GM21825 (cell line): ENCODE data around the gene STN1.

Experiments used
- ATAC-seq: cut with Tn5 transposase; IDR thresholded peaks from one replicate; pipeline ENCODE4 v1.9.1; 2021; ENCODE audit warnings: mild to moderate bottlenecking, moderate library complexity; ENCODE audit not compliant: unreplicated experiment

Gene STN1, protein sequence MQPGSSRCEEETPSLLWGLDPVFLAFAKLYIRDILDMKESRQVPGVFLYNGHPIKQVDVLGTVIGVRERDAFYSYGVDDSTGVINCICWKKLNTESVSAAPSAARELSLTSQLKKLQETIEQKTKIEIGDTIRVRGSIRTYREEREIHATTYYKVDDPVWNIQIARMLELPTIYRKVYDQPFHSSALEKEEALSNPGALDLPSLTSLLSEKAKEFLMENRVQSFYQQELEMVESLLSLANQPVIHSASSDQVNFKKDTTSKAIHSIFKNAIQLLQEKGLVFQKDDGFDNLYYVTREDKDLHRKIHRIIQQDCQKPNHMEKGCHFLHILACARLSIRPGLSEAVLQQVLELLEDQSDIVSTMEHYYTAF

DNA sequence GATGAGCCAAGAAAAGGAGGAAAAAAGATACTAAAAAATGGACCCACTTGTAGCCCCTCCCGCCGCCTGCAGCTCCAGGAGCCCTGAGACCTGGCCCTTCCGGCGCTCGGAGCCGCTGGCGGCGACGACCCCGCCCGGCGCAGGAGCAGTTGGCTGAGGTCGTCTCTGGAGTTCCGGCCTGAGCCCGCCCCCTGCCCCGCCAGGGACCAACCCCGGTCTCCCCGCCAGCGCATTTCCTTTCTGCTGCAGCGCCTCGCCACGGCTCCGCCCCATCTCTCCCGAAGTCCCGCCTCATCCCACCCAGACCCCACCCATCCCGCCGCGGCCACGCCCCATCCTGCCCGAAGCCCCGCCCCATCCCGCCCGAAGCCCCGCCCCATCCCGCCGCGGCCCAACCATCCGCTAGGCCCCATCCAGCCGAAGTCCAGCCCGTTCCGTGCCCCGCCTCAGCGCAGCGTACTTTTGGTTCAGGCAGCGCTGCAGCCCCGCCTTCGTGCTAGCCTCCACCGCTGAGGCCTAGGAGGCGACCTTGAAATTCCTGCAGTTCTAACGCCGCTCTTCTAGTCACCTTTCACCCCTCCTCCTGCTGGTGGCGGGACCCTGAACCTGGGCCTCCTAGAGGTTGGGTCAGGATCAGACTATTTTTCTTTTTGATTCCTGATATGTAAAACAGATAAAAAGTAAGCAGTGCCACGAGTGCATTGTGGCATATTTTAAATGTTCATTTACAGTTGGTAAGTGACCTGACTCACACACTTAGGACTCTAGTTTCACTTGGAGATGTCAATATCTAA is at the start of gene STN1:
STN1 (minus strand) TSS at position 132 of the 794 bp plus-strand sequence. CDS start 590 bp downstream, outside the sequence.
- peak; percentile 92 for ATAC-seq

DNA sequence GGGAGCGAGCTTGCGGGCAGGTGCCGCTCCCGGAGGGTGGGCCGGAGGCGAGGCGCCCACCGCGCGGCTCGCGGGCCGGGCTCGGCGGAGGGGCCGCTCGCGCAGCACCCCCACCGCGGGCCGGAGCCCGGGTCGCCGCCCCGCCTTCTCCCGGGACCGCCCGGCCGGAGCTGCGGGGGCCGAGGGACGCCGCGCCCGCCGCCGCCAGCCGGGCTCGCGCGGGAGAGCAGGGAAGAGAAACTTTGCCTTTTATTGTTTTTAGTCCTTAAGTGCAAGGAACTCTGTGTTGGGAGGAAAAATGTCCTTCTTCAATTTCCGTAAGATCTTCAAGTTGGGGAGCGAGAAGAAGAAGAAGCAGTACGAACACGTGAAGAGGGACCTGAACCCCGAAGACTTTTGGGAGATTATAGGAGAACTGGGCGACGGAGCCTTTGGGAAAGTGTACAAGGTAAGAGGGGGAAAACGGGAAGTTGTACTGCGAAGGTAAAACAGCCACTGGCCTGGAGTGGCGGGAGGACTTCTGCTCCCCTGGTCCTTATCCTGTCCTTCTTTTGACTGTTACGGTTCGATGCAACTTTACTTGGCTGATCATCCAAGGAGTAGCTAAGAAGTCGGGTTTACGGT is 49.6 kb upstream of the STN1 start:
- peak; percentile 41 for ATAC-seq

GRCh38 chr10:103966671-103967447 is 48.9 kb upstream of the STN1 start, which contains the start of gene SLK:
TSS of gene SLK (plus strand) at chr10:103967140. CDS start at chr10:103967746, 606 bp downstream.
- peak; percentile 86 for ATAC-seq

DNA sequence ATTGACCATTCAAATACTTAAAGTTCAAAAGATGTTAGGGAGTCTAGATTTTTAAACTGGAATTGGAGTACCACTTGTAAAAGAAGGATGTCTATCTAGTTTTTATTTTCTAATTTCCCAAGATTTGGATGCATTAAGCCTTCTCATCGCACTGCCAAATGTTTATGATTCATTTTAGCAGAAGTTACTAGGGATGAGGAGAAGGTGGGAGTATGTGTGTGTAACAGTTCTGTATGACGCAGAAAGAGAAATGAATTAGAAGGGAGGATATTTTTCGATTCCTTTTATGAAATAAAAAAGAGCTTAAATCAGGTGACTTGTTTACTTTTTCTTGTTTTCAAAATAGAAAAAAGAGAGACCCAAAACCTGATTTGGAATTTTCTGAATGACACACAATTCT is 42.1 kb upstream of the STN1 start:
- ATAC-seq, result no peak

- ATAC-seq, result no peak
Observed at GRCh38 chr10:103958996-103959395, 41.0 kb upstream of the STN1 start.

DNA sequence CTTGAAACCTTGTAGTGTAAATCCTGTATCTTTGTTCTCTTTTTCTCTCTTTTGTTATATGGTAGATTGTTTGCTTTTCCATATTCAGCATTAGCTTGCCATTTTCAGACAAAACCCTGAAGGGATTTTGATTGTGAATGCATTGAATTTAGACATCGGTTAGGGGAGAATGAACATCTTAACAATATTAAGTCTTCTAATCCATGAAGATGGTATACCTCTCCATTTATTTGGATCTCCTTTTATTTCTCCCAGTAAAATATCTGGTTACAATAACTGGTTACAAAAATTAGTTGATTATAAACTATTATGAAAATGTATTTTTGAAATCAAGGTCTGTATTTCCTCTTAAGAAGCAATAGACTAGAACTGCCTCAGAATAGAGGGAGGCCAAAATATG is 36.6 kb upstream of the STN1 start:
- no peak for ATAC-seq

- no peak for ATAC-seq
Observed at GRCh38 chr10:103951942-103952341, 34.0 kb upstream of the STN1 start.

DNA sequence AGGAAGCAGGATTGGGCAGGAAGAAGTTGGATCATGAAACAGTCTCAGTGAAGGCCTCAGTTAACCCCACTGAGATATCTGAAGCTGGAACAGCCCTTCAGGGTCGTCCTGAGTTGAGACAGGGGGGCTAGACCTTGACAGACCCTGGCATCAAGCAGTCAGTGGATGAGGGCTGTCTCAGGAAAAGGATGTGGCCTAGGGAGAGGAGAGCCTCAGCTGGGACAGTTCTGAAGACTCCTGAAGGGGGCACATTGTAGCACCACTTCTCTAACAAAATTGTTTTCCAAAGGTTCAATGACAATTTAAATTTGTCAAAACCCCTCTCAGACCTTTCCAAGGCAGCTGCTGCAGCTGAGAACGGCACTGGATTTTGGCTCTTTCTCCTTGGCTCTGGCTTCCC is 33.2 kb upstream of the STN1 start:
- no peak for ATAC-seq

DNA sequence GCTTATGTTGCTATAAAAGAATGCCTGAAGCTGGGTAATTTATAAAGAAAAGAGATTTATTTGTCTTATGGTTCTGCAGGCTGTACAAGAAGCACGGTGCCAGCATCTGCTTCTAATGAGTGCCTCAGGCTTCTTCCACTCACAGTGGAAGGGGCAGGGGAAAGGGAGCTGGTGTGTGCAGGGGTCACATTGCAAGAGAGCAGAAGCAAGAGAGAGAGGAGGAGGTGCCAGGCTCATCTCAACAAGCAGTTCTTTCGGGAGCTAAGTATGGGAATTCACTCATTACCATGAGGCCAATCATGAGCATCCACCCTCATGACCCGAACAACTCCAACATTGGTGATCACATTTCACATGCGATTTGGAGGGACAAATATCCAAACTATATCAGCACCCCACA is 31.7 kb upstream of the STN1 start:
- no peak for ATAC-seq

GRCh38 chr10:103947799-103948516 is 30.0 kb upstream of the STN1 start:
- no peak for ATAC-seq

DNA sequence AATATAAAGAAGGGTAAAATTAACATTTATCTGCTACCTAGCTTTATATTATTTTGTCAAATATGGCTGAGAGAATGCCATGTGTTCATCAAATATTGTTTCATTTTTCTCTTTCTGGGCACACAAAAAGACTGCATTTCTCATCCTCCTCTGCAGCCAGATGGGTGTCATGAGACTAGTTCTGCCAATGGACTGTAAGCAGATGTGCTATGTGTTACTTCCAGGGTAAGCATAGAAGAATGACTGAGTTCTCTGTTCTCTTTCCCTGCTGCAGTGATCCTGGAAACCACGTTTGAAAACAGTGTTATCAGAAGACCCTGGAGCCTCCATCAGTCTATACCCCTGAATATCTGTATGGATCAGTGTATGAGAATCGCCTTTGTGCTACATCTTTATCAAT is 24.9 kb upstream of the STN1 start:
- no peak for ATAC-seq

GRCh38 chr10:103941801-103942200 is 23.8 kb upstream of the STN1 start:
- no peak for ATAC-seq

- no peak for ATAC-seq
Observed at GRCh38 chr10:103939522-103939921, 21.5 kb upstream of the STN1 start.

DNA sequence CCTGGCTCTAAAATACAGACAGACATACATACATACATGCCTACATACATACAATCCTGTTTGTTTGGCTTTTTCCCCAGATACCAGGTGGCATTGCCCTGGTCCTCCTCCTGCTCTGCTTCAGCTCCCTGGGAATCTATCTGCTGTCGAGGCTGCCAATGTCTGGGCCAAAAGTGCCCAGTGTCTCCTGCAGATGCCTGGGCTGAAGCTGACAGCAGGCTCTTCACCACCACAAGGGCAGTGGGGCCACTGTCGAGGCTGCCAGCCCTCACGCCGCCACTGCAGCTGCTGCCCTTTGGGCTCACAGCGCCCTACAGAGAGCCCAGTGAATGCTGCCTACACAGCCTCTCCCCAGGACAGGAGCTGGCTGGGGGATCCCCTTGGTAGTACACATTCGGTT is 18.0 kb upstream of the STN1 start:
- ATAC-seq, result no peak

DNA sequence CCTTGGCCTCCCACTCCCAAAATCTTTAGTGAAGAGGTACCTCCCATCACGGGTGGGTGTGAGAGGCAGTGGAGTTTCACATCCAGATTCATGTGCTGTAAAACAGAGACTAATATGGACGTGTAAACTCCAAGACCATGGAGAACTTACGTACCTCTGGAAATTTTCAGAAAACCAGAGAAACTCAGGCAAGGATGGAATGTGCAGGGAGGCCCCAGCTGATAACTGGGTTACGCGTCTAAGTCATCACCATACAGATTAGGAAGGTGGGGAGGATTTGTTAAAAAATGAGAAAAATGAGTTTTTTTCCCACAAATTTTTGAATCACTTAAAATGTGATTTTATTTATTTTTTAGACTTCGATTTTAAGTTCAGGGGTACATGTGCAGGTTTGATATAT is 16.3 kb upstream of the STN1 start:
- no peak for ATAC-seq

DNA sequence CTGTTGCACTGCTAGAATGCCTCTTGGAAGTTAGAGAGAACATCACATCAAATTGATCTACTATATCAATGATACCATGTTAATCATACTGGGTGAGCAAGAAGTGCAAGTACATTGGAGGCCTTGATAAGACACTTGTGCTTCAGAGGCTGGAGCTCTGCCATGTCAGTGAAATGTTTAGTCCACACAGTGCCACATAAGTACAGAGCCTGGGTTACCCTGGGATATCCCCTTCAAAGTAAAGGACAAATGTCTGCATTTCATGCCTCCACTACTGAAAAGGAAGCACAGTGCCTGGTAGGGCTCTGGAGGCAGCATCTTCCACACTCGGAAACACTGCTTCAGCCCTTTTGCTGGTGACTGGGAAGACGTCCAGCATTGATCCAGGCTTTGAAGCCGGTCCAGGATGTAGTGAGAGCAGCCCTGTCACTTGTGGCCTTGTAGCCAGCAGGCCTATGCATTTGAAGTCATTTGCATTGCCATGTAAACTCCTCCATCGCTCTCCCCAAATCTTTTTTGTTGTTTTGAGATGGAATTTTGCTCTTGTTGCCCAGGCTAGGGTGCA is 15.7 kb upstream of the STN1 start:
- ATAC-seq, result no peak

GRCh38 chr10:103932971-103933370 is 15.0 kb upstream of the STN1 start:
- ATAC-seq, result no peak

DNA sequence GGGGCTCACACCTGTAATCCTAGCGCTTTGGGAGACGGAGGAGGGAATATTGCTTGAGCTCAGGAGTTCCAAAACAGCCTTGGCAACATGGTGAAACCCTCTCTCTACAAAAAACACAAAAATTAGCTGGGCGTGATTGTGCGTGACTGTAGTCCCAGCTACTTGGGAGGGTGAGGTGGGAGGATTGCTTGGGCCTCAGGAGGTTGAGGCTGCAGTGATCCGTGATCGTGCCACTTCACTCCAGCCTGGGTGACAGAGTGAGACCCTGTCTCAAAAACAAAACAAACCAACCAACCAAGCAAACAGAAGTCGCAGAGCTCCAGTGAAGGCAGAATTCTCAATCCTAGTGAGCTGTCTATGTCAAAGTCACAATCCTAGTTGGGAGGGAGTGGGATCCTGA is 14.3 kb upstream of the STN1 start:
- ATAC-seq, result no peak

DNA sequence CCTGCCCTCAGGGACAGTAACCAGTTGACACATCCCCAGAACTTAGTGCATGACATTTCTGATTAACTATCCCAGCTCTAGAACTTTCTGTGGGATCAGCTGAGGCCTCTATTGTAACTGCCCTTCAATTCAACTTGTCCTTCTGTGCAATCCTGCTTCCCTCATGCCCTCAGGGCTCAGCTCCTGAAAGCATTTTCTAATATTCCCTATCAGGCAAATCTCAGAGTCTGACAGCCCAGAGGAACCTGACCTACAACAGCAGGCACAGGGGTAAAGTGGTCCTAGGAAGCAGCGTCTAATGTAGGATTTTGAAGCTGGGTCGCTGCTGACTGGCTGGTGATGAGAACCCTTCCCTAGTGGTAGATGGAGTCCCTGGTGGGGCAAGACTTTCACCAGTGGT is 13.6 kb upstream of the STN1 start:
- ATAC-seq, result no peak

DNA sequence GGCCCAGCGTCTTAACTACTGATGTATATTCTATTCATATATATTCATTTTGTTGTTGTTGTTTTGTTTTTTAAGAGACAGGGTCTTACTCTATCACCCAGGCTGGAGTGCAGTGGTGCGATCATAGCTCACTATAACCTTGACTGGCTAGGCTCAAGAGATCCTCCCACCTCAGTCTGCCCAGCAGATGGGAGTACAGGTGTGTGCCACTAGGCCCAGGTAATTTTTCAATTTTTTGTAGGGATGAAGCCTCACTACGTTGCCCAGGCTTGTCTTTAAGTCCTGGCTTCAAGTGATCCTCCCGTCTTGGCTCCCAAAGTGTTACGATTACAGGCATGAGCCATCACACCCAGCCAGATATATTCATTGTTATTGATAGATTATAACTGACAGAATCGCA is 12.9 kb upstream of the STN1 start:
- ATAC-seq, result no peak
